Muscle layer of duodenum (tissue), 2 donors: ENCODE data around the gene LHFPL2.
"Not testable (repeated sequence)": the region's sequence is repeated elsewhere in the genome, so short reads cannot be mapped to it uniquely, and the experiment has no call there.

ENCODE experiments used
- H3K27ac ChIP-seq: one replicate; pipeline ENCODE4 v1.7.0; 2013; ENCODE audit warnings: mild to moderate bottlenecking, low read length
- H3K27me3 ChIP-seq: one replicate; pipeline ENCODE4 v1.7.0; 2013; ENCODE audit warnings: low read depth, mild to moderate bottlenecking, control low read depth, low read length
- H3K36me3 ChIP-seq, 2 donors: one replicate each; pipeline ENCODE4 v1.7.0; 2013; ENCODE audit warnings: low read length in 2 of 2, control low read depth in 1 of 2, mild to moderate bottlenecking in 1 of 2; ENCODE audit not compliant: insufficient read depth in 2 of 2, control insufficient read depth in 1 of 2
- H3K4me1 ChIP-seq, 2 donors: one replicate each; pipeline ENCODE4 v1.7.0; 2013; ENCODE audit warnings: low read length in 2 of 2, mild to moderate bottlenecking in 2 of 2, control low read depth in 1 of 2, moderate library complexity in 1 of 2; ENCODE audit not compliant: insufficient read depth in 2 of 2, control insufficient read depth in 1 of 2
- H3K4me3 ChIP-seq, 2 donors: one replicate each; pipeline ENCODE4 v1.7.0; 2013; ENCODE audit warnings: low read length in 2 of 2, low read depth in 1 of 2, mild to moderate bottlenecking in 1 of 2
- H3K9me3 ChIP-seq, 2 donors: one replicate each; pipeline ENCODE4 v1.7.0; 2013; ENCODE audit warnings: low read length in 2 of 2, control low read depth in 1 of 2, mild to moderate bottlenecking in 1 of 2; ENCODE audit not compliant: control insufficient read depth in 1 of 2
- donor health status: healthy.

LHFPL2 gene

GRCh38 chr5:78677777-78678668 lies 29.5 kb upstream of the LHFPL2 start:
- H3K27me3 ChIP-seq, result no peaks in the 10 kb centered on the region
- H3K4me1 ChIP-seq, result no peaks in the 10 kb centered on the region
- no peaks in the 10 kb centered on the region for H3K9me3 ChIP-seq
- peak overlapping the region; percentile 53 for H3K27ac ChIP-seq
- H3K36me3 ChIP-seq, result peaks cover 0 to 4% of the 10 kb centered on the region in 2 donors
- H3K4me3 ChIP-seq, result no peak overlapping the region

- no peak overlapping the region for H3K27ac ChIP-seq
- H3K4me3 ChIP-seq, result no peak overlapping the region
- H3K9me3 ChIP-seq, result no peaks in the 10 kb centered on the region
- H3K27me3 ChIP-seq, result no peaks in the 10 kb centered on the region
- H3K4me1 ChIP-seq, result peaks cover 0 to 3% of the 10 kb centered on the region in 2 donors
- H3K36me3 ChIP-seq, result peaks cover 0 to 4% of the 10 kb centered on the region in 2 donors
Observed at GRCh38 chr5:78675956-78676730, 27.6 kb upstream of the LHFPL2 start.

- H3K27ac ChIP-seq, H3K36me3 ChIP-seq, H3K4me3 ChIP-seq, H3K4me1 ChIP-seq, H3K27me3 ChIP-seq, H3K9me3 ChIP-seq: not testable (repeated sequence)
Observed at GRCh38 chr5:78673827-78674226, 25.3 kb upstream of the LHFPL2 start.

- H3K36me3 ChIP-seq, result no peaks in the 10 kb centered on the region
- H3K4me3 ChIP-seq, result no peak overlapping the region
- no peaks in the 10 kb centered on the region for H3K9me3 ChIP-seq
- no peak overlapping the region for H3K27ac ChIP-seq
- peaks cover 0 to 3% of the 10 kb centered on the region in 2 donors for H3K4me1 ChIP-seq
- H3K27me3 ChIP-seq, result no peaks in the 10 kb centered on the region
Observed at GRCh38 chr5:78672154-78672553, 23.6 kb upstream of the LHFPL2 start.

GRCh38 chr5:78671609-78672008 lies 23.0 kb upstream of the LHFPL2 start:
- H3K9me3 ChIP-seq, result no peaks in the 10 kb centered on the region
- no peaks in the 10 kb centered on the region for H3K27me3 ChIP-seq
- peaks cover 0 to 3% of the 10 kb centered on the region in 2 donors for H3K4me1 ChIP-seq
- no peak overlapping the region for H3K4me3 ChIP-seq
- H3K36me3 ChIP-seq, result no peaks in the 10 kb centered on the region
- no peak overlapping the region for H3K27ac ChIP-seq

- Histone ChIP-seq H3K36me3 (no peaks in the 10 kb centered on the region), H3K9me3 (no peaks in the 10 kb centered on the region), H3K27me3 (no peaks in the 10 kb centered on the region), H3K4me3 (no peak overlapping the region), H3K4me1 (peaks cover 3 to 4% of the 10 kb centered on the region in 2 donors), H3K27ac (no peak overlapping the region)
Observed at GRCh38 chr5:78670701-78671269, 22.2 kb upstream of the LHFPL2 start.

GRCh38 chr5:78669331-78669730 lies 20.8 kb upstream of the LHFPL2 start:
- H3K4me3 ChIP-seq, result no peak overlapping the region
- H3K9me3 ChIP-seq, result no peaks in the 10 kb centered on the region
- H3K27ac ChIP-seq, result no peak overlapping the region
- no peaks in the 10 kb centered on the region for H3K36me3 ChIP-seq
- no peaks in the 10 kb centered on the region for H3K27me3 ChIP-seq
- peaks cover 3 to 4% of the 10 kb centered on the region in 2 donors for H3K4me1 ChIP-seq

- H3K4me1 ChIP-seq, result peaks cover 3 to 4% of the 10 kb centered on the region in 2 donors
- no peaks in the 10 kb centered on the region for H3K36me3 ChIP-seq
- no peaks in the 10 kb centered on the region for H3K9me3 ChIP-seq
- H3K27me3 ChIP-seq, result no peaks in the 10 kb centered on the region
- no peak overlapping the region for H3K4me3 ChIP-seq
- H3K27ac ChIP-seq, result no peak overlapping the region
Observed at GRCh38 chr5:78667461-78668103, 19.0 kb upstream of the LHFPL2 start.

- not testable (repeated sequence) for H3K36me3 ChIP-seq, H3K4me3 ChIP-seq, H3K4me1 ChIP-seq, H3K27ac ChIP-seq, H3K27me3 ChIP-seq, H3K9me3 ChIP-seq
Observed at GRCh38 chr5:78666975-78667374, 18.4 kb upstream of the LHFPL2 start.

GRCh38 chr5:78666041-78666444 lies 17.5 kb upstream of the LHFPL2 start:
- Histone ChIP-seq H3K36me3 (no peaks in the 10 kb centered on the region), H3K27ac (no peak overlapping the region), H3K4me3 (no peak overlapping the region), H3K9me3 (no peaks in the 10 kb centered on the region), H3K27me3 (no peaks in the 10 kb centered on the region), H3K4me1 (peaks cover 0 to 4% of the 10 kb centered on the region in 2 donors)

- Histone ChIP-seq H3K4me3 (no peak overlapping the region), H3K27ac (no peak overlapping the region), H3K36me3 (no peaks in the 10 kb centered on the region), H3K9me3 (no peaks in the 10 kb centered on the region), H3K4me1 (peaks cover 0 to 4% of the 10 kb centered on the region in 2 donors), H3K27me3 (no peaks in the 10 kb centered on the region)
Observed at GRCh38 chr5:78665534-78665933, 17.0 kb upstream of the LHFPL2 start.
